Measurements from ENCODE around the gene KIRREL1.

Gene KIRREL1

DNA sequence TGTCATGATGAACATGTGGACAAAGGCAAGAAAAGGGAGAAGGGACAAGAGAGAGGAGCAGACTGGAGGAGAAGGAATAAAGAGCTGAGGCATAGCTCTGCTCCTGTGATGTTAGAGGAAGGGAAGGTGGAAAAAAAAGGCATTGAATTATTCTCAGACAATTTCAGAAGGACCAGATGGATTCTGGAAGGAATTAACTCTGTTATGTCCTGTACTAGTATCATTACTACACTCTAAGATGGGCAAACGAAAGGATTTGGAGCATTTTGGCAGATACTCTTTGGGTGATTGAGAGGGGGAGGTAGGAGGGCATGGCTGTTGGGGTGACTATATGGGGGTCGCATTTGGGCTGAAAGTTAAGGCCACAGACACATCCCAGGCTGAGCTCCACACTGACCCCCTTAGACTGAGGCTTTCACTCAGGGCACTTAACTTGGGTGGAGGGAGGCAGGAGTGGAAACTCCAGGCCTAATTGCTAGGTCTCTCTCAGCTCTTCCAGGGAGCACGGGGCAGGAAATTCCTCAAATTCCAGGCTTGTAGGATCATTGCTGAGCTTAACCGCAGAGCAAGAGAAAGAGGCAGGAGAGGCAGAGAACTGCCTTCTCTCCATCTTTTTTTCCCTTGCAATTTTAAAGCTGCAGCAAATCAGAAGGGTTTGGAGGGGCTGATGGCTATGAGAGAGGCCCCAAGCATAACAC, 25.9 kb downstream of the KIRREL1 start:
- TF ChIP-seq GLIS3 (CRISPR knock-in tag; IDR thresholded peaks at IDR 0.05) = no peak
- TF ChIP-seq ZC3H10 (CRISPR knock-in tag; IDR thresholded peaks at IDR 0.05) = peak; percentile 56; the same call in 1 of the 2 replicates
- TF ChIP-seq ZFP30 (CRISPR knock-in tag; IDR thresholded peaks at IDR 0.05) = no peak; the same call in 1 of the 2 replicates
- no peak for TF ChIP-seq TCF4 (CRISPR knock-in tag; IDR thresholded peaks at IDR 0.05; ENCODE audit: borderline replicate concordance)
- peak; percentile 55 for TF ChIP-seq ZFP3 (CRISPR knock-in tag; IDR thresholded peaks at IDR 0.05)
- TF ChIP-seq RARB (CRISPR knock-in tag; IDR thresholded peaks at IDR 0.05) = peak; percentile 95
- TF ChIP-seq, protein P1, sequence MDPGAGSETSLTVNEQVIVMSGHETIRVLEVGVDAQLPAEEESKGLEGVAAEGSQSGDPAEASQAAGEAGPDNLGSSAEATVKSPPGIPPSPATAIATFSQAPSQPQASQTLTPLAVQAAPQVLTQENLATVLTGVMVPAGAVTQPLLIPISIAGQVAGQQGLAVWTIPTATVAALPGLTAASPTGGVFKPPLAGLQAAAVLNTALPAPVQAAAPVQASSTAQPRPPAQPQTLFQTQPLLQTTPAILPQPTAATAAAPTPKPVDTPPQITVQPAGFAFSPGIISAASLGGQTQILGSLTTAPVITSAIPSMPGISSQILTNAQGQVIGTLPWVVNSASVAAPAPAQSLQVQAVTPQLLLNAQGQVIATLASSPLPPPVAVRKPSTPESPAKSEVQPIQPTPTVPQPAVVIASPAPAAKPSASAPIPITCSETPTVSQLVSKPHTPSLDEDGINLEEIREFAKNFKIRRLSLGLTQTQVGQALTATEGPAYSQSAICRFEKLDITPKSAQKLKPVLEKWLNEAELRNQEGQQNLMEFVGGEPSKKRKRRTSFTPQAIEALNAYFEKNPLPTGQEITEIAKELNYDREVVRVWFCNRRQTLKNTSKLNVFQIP (CRISPR knock-in tag; IDR thresholded peaks at IDR 0.05; ENCODE audit: borderline replicate concordance, low read depth) = peak; percentile 49; the same call in 1 of the 2 replicates
- TF ChIP-seq ARNTL (CRISPR knock-in tag; IDR thresholded peaks at IDR 0.05; ENCODE audit: borderline replicate concordance, low read depth) = no peak
- peak; percentile 76; the same call in 1 of the 2 replicates for TF ChIP-seq TOX (CRISPR knock-in tag; IDR thresholded peaks at IDR 0.05; ENCODE audit: borderline replicate concordance)
- peak; percentile 92; the same call in 1 of the 2 replicates for TF ChIP-seq OSR1 (CRISPR knock-in tag; IDR thresholded peaks at IDR 0.05)
- TF ChIP-seq, protein P2, sequence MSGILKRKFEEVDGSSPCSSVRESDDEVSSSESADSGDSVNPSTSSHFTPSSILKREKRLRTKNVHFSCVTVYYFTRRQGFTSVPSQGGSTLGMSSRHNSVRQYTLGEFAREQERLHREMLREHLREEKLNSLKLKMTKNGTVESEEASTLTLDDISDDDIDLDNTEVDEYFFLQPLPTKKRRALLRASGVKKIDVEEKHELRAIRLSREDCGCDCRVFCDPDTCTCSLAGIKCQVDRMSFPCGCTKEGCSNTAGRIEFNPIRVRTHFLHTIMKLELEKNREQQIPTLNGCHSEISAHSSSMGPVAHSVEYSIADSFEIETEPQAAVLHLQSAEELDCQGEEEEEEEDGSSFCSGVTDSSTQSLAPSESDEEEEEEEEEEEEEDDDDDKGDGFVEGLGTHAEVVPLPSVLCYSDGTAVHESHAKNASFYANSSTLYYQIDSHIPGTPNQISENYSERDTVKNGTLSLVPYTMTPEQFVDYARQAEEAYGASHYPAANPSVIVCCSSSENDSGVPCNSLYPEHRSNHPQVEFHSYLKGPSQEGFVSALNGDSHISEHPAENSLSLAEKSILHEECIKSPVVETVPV (CRISPR knock-in tag; IDR thresholded peaks at IDR 0.05) = no peak
- peak; percentile 94 for ATAC-seq

- TF ChIP-seq GLIS3 (CRISPR knock-in tag; IDR thresholded peaks at IDR 0.05) = no peak
- TF ChIP-seq TCF4 (CRISPR knock-in tag; IDR thresholded peaks at IDR 0.05; ENCODE audit: borderline replicate concordance) = no peak
- TF ChIP-seq, protein P2 (CRISPR knock-in tag; IDR thresholded peaks at IDR 0.05) = no peak
- TF ChIP-seq BACH2 (CRISPR knock-in tag; IDR thresholded peaks at IDR 0.05; ENCODE audit: borderline replicate concordance) = no peak
- TF ChIP-seq ZC3H10 (CRISPR knock-in tag; IDR thresholded peaks at IDR 0.05) = no peak
- no peak for TF ChIP-seq ISL1 (CRISPR knock-in tag; IDR thresholded peaks at IDR 0.05)
- TF ChIP-seq ESRRG (CRISPR knock-in tag; IDR thresholded peaks at IDR 0.05) = no peak
- TF ChIP-seq, protein P1 (CRISPR knock-in tag; IDR thresholded peaks at IDR 0.05; ENCODE audit: borderline replicate concordance, low read depth) = no peak
- no peak for TF ChIP-seq PPARA (CRISPR knock-in tag; IDR thresholded peaks at IDR 0.05; ENCODE audit: borderline replicate concordance)
- no peak for TF ChIP-seq ZFP3 (CRISPR knock-in tag; IDR thresholded peaks at IDR 0.05)
- TF ChIP-seq, protein P3, sequence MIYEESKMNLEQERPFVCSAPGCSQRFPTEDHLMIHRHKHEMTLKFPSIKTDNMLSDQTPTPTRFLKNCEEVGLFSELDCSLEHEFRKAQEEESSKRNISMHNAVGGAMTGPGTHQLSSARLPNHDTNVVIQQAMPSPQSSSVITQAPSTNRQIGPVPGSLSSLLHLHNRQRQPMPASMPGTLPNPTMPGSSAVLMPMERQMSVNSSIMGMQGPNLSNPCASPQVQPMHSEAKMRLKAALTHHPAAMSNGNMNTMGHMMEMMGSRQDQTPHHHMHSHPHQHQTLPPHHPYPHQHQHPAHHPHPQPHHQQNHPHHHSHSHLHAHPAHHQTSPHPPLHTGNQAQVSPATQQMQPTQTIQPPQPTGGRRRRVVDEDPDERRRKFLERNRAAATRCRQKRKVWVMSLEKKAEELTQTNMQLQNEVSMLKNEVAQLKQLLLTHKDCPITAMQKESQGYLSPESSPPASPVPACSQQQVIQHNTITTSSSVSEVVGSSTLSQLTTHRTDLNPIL (CRISPR knock-in tag; IDR thresholded peaks at IDR 0.05; ENCODE audit: low read depth) = no peak
- TF ChIP-seq PATZ1 (CRISPR knock-in tag; IDR thresholded peaks at IDR 0.05; ENCODE audit: borderline replicate concordance) = no peak
- no peak for TF ChIP-seq CSDC2 (CRISPR knock-in tag; IDR thresholded peaks at IDR 0.05)
- no peak for TF ChIP-seq RARB (CRISPR knock-in tag; IDR thresholded peaks at IDR 0.05)
- TF ChIP-seq OSR1 (CRISPR knock-in tag; IDR thresholded peaks at IDR 0.05) = no peak
- no peak for TF ChIP-seq ZFP30 (CRISPR knock-in tag; IDR thresholded peaks at IDR 0.05)
- TF ChIP-seq ZNF8 (CRISPR knock-in tag; IDR thresholded peaks at IDR 0.05) = no peak
- no peak for TF ChIP-seq TOX (CRISPR knock-in tag; IDR thresholded peaks at IDR 0.05; ENCODE audit: borderline replicate concordance)
- no peak for TF ChIP-seq TSHZ2 (CRISPR knock-in tag; IDR thresholded peaks at IDR 0.05)
- no peak for TF ChIP-seq ZNF565 (CRISPR knock-in tag; conservative IDR thresholded peaks at IDR 0.05; ENCODE audit: low read depth)
- ATAC-seq = no peak
Measured at GRCh38 chr1:158020259-158020885, 26.9 kb downstream of the KIRREL1 start.
